IPS-15b (cell line): ENCODE data around the gene KANK4.

Experiments
- H3K27me3 ChIP-seq: one replicate; pipeline ENCODE4 v1.6.1; 2013; ENCODE audit warnings: low read length; ENCODE audit not compliant: control insufficient read depth, insufficient read depth
- H3K36me3 ChIP-seq: one replicate; pipeline ENCODE4 v1.6.1; 2013; ENCODE audit warnings: low read length; ENCODE audit not compliant: control insufficient read depth, insufficient read depth
- H3K4me1 ChIP-seq: one replicate; pipeline ENCODE4 v1.6.1; 2013; ENCODE audit warnings: mild to moderate bottlenecking, low read length; ENCODE audit not compliant: control insufficient read depth, insufficient read depth
- H3K4me3 ChIP-seq: one replicate; pipeline ENCODE4 v1.5.1; 2013; ENCODE audit warnings: low read depth, low read length
- H3K9ac ChIP-seq: one replicate; pipeline ENCODE4 v1.6.1; 2013; ENCODE audit warnings: low read depth, mild to moderate bottlenecking, low read length
- H3K9me3 ChIP-seq: one replicate; pipeline ENCODE4 v1.6.1; 2013; ENCODE audit warnings: mild to moderate bottlenecking, low read length; ENCODE audit not compliant: control insufficient read depth, insufficient read depth

The KANK4 gene

GRCh38 chr1:62208970-62209369 lies 110.3 kb downstream of the KANK4 start:
- Histone ChIP-seq H3K4me3 (no peak overlapping the region), H3K9me3 (no peaks in the 10 kb centered on the region), H3K27me3 (no peaks in the 10 kb centered on the region), H3K4me1 (peaks cover 3% of the 10 kb centered on the region), H3K36me3 (peaks cover 63% of the 10 kb centered on the region), H3K9ac (no peak overlapping the region)

DNA sequence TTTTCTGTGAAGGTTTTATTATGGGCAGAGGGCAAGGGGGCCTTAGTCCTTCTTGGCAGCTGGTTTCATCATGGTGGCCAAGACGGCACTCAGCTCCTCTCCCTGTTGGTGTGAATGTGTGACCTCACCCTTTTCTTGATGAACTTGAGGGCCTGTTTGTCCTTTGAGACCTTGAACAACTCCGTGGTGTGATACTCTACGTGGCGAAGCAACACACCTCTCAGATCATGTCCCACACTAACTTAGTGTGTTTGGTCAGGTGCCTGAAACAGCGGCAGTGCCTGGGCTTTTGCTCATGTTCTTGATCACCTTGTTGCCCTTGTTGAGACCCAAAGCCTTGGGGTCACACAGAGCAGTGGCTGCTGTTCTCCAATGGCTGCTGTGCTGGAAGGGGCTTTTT lies 111.1 kb downstream of the KANK4 start:
- H3K9ac ChIP-seq: no peak overlapping the region
- H3K4me3 ChIP-seq: no peak overlapping the region
- no peaks in the 10 kb centered on the region for H3K27me3 ChIP-seq
- H3K36me3 ChIP-seq: peaks cover 72% of the 10 kb centered on the region
- peaks cover 3% of the 10 kb centered on the region for H3K4me1 ChIP-seq
- H3K9me3 ChIP-seq: no peaks in the 10 kb centered on the region

DNA sequence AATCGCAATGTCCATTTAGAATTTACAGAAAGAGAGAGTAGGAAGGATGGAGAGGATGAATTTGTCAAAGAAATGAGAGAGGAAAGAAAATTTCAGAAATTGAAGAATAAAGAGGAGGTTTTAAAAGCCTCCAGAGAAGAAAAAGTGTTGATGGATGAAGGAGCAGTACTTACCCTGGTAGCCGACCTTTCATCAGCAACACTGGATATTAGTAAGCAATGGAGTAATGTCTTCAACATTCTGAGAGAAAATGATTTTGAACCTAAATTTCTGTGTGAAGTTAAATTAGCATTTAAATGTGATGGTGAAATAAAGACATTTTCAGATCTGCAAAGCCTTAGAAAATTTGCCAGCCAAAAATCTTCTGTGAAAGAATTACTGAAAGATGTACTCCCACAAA lies 112.0 kb downstream of the KANK4 start:
- Histone ChIP-seq H3K9me3 (no peaks in the 10 kb centered on the region), H3K36me3 (peaks cover 78% of the 10 kb centered on the region), H3K4me3 (no peak overlapping the region), H3K27me3 (no peaks in the 10 kb centered on the region), H3K9ac (no peak overlapping the region), H3K4me1 (peaks cover 3% of the 10 kb centered on the region)

DNA sequence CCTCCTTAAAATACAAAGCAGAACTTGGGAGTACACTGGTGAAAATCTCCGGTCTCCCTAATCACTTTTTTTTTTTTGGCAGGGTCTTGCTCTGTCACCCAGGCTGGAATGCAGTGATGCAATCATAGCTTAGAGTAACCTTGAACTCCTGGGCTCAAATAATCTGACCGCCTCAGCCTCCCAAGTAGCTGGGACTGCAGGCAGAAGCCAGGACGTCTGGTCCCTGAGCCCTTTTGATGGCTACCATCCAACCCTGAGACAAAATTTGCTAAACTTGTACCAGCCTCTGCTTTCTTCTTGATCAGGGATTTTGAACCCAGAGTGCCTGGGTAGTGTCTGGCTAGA lies 120.5 kb downstream of the KANK4 start:
- Histone ChIP-seq H3K9ac (peak overlapping the region; percentile 67), H3K4me3 (peak overlapping the region; percentile 42), H3K36me3 (peaks cover 34% of the 10 kb centered on the region), H3K4me1 (peaks cover 18% of the 10 kb centered on the region), H3K27me3 (no peaks in the 10 kb centered on the region), H3K9me3 (no peaks in the 10 kb centered on the region)

GRCh38 chr1:62198069-62198780 lies 121.0 kb downstream of the KANK4 start:
- no peaks in the 10 kb centered on the region for H3K27me3 ChIP-seq
- H3K9ac ChIP-seq: peak overlapping the region; percentile 67
- peak overlapping the region; percentile 84 for H3K4me3 ChIP-seq
- H3K9me3 ChIP-seq: no peaks in the 10 kb centered on the region
- H3K36me3 ChIP-seq: peaks cover 29% of the 10 kb centered on the region
- H3K4me1 ChIP-seq: peaks cover 18% of the 10 kb centered on the region

- H3K36me3 ChIP-seq: peaks cover 21% of the 10 kb centered on the region
- no peaks in the 10 kb centered on the region for H3K27me3 ChIP-seq
- peak overlapping the region; percentile 95 for H3K9ac ChIP-seq
- H3K4me3 ChIP-seq: peak overlapping the region; percentile 84
- no peaks in the 10 kb centered on the region for H3K9me3 ChIP-seq
- H3K4me1 ChIP-seq: peaks cover 15% of the 10 kb centered on the region
Observed at GRCh38 chr1:62196086-62196690, 123.0 kb downstream of the KANK4 start.

DNA sequence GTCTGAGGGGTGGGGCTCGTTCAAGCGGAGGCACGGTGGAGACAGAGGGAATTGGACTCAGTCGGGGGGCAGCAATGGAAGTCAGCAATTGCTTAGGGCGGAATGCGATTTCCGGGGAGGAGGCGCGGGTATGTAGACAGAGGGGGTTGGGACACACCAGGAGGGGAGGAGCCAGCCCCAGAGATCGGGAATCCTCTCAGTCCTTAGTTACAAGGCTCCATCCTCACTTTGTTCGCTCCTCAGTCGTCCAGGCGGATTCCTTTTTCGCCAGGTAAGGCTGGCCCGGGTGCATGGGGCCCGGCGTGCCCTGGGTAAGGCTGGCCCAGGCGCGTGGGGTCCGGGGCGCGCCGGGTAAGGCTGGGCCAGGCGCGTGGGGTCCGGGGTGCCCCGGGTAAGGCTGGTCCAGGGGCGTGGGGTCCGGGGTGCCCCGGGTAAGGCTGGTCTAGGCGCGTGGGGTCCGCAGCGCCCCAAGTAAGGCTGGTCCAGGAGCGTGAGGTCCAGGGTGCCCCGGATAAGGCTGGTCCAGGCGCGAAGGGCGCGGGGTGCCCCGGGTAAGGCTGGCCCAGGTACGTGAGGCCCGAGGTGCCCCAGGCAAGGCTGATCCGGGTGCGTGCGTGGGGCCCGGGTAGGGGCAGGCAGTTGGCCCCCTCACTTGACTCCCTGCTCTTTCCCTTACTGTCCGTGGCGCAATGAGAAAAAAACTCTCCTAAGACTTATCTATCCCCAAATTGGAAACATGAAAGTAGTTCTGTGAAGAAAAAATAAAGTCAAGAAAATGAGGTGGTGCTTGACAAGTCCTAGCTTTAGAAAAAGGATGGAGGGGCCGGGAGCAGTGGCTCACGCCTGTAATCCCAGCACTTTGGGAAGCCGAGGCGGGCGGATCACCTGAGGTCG lies 124.3 kb downstream of the KANK4 start, which contains the start of gene L1TD1:
TSS of gene L1TD1 (plus strand) at position 199 of the 894 bp plus-strand sequence. CDS start 11,780 bp downstream, outside the sequence.
- Histone ChIP-seq H3K4me3 (peak within 1 kb of the TSS; percentile 84), H3K36me3 (peaks cover 17% of the 10 kb centered on the region), H3K9ac (peak within 1 kb of the TSS; percentile 95)

DNA sequence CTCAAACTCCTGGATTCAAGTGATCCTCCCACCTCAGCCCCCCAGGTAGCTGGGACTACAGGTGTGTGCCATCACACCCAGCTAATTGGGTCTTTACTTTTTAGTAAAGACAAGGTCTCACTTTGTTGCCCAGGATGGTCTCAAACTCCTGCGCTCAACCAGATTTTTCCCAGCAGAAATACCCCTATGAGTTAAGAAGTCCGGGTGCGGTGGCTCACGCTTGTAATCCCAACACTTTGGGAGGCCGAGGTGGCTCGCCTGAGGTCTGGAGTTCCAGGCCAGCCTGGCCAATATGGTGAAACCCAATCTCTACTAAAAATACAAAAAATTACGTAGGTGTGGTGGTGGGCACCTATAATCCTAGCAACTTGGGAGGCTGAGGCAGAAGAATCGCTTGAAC lies 131.1 kb downstream of the KANK4 start:
- no peaks in the 10 kb centered on the region for H3K36me3 ChIP-seq
- no peaks in the 10 kb centered on the region for H3K9me3 ChIP-seq
- H3K4me3 ChIP-seq: no peak overlapping the region
- H3K27me3 ChIP-seq: no peaks in the 10 kb centered on the region
- H3K9ac ChIP-seq: no peak overlapping the region
- peaks cover 6% of the 10 kb centered on the region for H3K4me1 ChIP-seq

More for the DNA sequence above, 124.3 kb downstream of the KANK4 start, which contains the start of gene L1TD1:
- Histone ChIP-seq H3K4me1 (peaks cover 12% of the 10 kb centered on the region), H3K27me3 (no peaks in the 10 kb centered on the region), H3K9me3 (no peaks in the 10 kb centered on the region)

- no peaks in the 10 kb centered on the region for H3K9me3 ChIP-seq
- no peak overlapping the region for H3K9ac ChIP-seq
- H3K4me1 ChIP-seq: peaks cover 12% of the 10 kb centered on the region
- no peaks in the 10 kb centered on the region for H3K27me3 ChIP-seq
- H3K36me3 ChIP-seq: no peaks in the 10 kb centered on the region
- no peak overlapping the region for H3K4me3 ChIP-seq
Observed at GRCh38 chr1:62187548-62187947, 131.7 kb downstream of the KANK4 start.
